IPS-11a (cell line): ENCODE data around the gene PRR14L.
"Not testable (repeated sequence)": the region's sequence is repeated elsewhere in the genome, so short reads cannot be mapped to it uniquely, and the experiment has no call there.

Source experiments
- H3K4me3 ChIP-seq: one replicate; pipeline ENCODE4 v1.5.1; 2013; ENCODE audit warnings: low read depth, low read length, control low read depth

Gene PRR14L

GRCh38 chr22:31742115-31742514 lies 7.8 kb downstream of the PRR14L start:
- no peak overlapping the region for H3K4me3 ChIP-seq

DNA sequence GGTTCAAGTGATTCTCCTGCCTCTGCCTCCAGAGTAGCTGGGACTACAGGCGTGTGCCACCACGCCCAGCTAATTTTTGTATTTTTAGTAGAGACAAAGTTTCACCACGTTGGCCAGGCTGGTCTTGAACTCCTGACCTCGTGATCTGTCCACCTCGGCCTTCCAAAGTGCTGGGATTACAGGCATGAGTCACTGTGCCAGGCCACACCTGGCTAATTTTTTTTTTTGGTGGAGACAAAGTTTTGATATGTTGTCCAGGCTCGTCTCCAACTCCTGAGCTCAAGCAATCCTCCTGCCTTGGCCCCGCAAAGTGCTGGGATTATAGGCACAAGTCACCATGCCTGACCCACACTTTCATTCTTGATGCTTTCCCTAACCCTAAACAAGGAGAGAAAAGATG lies 9.6 kb downstream of the PRR14L start:
- not testable (repeated sequence) for H3K4me3 ChIP-seq

DNA sequence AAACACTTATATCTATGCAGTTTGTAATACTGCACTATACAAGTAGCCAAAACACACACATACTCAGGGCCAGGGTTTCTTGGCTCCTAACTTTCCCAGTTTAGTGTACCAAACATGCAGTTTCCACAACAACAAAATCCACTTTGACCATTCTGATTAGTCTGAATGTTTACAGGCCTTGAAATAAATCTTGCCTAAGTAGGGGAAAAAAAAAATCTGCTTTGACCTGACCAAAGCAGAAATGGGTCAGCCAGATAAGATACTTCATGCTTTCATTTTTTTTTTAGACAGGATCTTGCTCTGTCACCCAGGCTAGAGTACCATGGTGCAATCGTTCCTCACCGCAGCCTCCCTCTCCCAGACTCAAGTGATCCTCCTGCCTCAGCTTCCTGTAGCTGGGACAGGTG lies 10.1 kb downstream of the PRR14L start:
- H3K4me3 ChIP-seq, result no peak overlapping the region

DNA sequence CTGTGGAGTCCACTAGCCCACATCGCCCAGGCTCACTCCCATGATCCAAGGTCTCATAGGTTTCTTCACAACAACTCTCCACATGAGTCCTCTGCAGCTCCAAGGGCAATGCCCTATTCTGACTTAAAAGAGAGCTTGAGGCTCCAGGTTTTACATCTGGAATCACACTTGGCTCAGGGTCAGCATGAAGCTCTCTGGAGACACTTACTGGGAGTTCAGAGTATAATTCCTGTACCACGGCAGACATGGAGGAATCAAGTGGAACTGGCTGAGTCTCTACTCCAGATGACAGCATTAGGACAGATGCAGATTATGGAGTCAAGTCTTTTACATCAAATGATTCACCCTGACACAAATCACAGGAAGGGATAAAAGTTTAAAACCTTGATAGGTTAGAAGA lies 11.4 kb downstream of the PRR14L start:
- H3K4me3 ChIP-seq, result no peak overlapping the region

GRCh38 chr22:31737932-31738331 lies 12.0 kb downstream of the PRR14L start:
- H3K4me3 ChIP-seq, result no peak overlapping the region

- no peak overlapping the region for H3K4me3 ChIP-seq
Observed at GRCh38 chr22:31736458-31736857, 13.5 kb downstream of the PRR14L start.

GRCh38 chr22:31734512-31734911 lies 15.4 kb downstream of the PRR14L start:
- H3K4me3 ChIP-seq, result no peak overlapping the region

DNA sequence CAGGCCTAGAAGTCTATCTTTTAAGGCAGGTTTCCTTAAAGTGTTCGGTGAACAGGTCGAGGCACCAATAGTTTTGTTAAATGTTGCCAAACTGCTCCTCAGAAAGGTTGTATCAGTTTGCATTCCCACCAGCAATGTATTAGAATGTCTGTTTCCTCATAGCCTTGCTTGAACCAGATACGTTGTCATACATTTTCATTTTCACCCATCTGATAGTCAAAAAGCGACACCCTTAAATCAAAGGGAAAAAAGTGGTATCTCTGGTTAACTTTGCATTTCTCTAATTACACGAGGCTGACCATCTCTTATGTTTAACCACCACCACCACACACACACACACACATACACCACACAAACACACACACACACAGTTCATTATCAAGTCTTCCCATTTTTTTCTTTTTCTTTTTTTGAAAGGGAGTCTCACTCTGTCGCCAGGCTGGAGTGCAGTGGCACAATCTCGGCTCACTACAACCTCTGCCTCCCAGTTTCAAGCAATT lies 16.3 kb downstream of the PRR14L start:
- no peak overlapping the region for H3K4me3 ChIP-seq

DNA sequence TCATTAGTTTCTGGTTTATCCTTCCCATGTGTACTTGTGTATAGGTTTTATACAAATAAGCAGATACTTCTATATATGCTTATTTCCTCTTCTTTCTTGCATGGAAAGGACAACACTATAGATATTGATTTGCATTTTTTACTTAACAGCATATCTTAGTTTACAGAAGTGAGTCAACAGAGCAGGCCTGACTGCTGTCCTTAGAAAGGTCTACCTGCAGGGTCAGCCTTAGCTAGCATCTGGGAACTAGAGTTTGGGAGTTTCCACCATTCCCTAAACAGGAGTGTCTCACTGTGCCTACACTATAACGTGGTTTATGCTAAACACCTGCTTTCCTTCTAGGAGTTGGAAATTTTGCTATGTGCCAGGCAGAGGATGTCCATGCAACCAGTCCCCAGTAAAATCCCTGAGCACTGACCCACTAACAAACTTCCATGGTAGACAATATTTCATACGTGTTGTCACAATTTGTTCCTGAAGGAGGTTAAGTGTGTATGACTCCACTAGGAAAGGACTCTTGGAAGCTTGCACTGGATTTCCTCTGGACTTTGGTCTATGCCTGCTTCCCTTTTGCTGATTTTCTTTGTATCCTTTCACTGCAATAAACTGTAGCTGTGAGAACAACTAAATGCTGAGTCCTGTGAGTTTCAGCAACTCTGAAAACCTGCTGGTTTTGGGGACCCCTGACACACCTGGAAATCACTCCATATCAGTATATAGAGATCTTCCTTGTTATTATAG lies 17.7 kb downstream of the PRR14L start:
- H3K4me3 ChIP-seq, result no peak overlapping the region

DNA sequence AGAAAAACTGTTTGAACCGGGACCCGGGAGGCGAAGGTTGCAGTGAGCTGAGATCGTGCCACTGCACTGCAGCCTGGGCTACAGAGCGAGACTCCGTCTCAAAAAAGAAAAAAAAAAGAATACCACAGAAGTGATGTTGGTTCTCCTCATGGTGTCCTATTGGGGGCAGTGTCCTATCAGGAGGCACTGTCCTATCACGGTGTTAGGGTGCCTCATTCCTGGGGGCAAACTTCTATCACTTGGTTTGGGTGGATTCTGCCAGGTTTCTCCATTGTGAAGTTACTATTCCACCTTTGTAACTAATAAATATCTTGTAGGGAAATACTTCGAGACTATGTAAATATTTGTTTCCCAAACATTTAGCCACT lies 19.6 kb downstream of the PRR14L start:
- H3K4me3 ChIP-seq, result no peak overlapping the region

DNA sequence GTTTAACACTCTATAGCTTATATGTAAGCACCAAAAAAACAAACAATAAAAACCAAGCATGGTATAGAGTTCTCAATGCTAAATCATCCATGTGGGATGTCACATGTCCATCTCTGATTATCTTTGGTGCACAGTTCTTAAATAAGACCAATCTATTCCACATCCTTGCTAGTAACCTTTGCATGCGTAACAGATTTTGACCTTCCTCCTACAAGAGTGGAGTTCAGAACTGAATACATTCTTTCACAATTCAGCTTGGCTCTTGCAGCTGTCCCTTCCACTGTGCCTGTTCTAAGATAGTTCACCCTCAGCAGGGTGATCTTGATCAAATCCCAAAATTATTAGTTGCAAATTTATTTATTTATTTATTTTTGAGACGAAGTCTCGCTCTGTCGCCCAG lies 21.1 kb downstream of the PRR14L start:
- H3K4me3 ChIP-seq, result no peak overlapping the region

GRCh38 chr22:31726692-31727091 lies 23.2 kb downstream of the PRR14L start:
- no peak overlapping the region for H3K4me3 ChIP-seq

DNA sequence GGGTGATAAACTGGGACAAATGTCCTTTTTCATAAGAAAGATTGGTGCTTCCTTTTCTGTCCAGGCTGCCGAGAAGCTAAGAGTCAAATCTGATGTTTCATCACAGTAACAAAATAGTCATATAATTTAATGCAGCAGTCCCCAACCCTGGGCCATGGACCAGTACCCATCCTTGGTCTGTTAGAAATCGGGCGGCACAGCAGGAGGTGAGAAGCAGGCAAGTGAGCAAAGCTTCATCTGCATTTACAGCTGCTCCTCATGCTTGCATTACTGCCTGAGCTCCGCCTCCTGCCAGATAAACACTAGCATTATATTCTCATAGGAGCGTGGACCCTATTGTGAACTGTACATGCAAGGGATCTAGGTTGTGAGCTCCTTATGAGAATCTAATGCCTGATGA lies 26.2 kb downstream of the PRR14L start:
- no peak overlapping the region for H3K4me3 ChIP-seq

- no peak overlapping the region for H3K4me3 ChIP-seq
Observed at GRCh38 chr22:31719850-31720471, 30.0 kb downstream of the PRR14L start.

DNA sequence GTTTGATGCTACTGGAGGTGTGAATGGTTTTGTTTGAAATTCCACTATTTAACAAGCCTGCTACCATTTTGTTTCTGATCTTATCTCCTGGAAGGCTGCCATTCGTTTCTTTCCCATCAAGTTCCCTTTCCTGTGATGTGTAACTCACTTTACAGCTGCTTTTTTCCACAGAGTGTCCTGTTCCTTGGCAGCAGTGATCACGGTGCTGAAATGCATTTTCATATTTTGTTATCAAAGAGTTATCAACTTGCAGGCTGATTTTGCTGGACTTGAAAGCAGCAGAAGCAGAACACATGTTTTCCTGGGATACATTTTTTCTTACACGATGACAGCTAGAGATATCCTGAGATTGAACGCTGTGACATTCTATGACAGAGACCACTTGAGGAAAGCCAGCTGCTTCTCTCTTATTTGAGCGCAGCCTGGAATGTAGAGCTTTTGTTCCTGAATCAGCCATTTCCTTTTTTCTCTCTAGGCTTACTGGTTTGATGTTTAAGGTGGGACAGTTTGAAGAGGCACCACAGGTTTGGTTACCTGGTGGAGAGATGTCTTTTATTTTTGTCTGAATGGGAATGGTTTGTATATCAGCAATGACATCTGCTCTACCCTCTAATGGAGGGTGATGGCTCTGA lies 34.7 kb downstream of the PRR14L start:
- H3K4me3 ChIP-seq, result no peak overlapping the region

GRCh38 chr22:31711226-31711625 lies 38.7 kb downstream of the PRR14L start:
- not testable (repeated sequence) for H3K4me3 ChIP-seq

- H3K4me3 ChIP-seq, result no peak overlapping the region
Observed at GRCh38 chr22:31707519-31707918, 42.4 kb downstream of the PRR14L start.

DNA sequence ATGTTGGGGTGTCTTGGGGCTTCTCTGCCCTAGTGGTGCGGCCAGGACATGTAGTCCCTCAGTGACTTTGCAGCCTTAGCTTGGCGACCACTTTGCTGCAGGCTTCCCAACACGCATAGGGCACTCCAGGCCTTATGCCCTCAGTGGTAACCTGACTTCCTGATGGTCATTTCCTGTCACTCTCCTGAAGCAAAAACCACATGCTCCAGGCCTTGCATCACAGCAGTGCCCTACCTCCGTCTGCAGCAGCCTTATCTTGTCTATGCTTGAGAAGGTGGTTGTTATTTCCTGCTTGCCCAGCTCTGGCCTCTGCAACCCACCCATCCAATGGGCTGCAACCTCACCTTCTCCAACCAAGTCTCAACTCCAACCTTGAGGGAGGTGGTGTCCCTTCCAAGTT lies 54.5 kb downstream of the PRR14L start:
- H3K4me3 ChIP-seq, result no peak overlapping the region

DNA sequence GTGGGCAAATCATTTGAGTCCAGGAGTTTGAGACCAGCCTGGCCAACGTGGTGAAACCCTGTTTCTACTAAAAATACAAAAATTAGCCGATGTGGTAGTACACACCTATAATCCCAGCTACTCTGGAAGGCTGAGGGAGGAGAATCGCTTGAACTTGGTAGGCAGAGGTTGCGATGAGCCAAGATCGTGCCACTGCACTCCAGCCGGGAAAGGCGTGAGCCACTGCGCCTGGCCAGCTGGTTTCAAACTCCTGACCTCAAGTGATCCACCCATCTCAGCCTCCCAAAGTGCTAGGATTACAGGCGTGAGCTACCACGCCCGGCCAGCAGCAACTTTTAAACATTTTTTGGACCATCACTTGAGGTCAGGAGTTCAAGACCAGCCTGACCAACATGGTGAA lies 55.9 kb downstream of the PRR14L start:
- not testable (repeated sequence) for H3K4me3 ChIP-seq

DNA sequence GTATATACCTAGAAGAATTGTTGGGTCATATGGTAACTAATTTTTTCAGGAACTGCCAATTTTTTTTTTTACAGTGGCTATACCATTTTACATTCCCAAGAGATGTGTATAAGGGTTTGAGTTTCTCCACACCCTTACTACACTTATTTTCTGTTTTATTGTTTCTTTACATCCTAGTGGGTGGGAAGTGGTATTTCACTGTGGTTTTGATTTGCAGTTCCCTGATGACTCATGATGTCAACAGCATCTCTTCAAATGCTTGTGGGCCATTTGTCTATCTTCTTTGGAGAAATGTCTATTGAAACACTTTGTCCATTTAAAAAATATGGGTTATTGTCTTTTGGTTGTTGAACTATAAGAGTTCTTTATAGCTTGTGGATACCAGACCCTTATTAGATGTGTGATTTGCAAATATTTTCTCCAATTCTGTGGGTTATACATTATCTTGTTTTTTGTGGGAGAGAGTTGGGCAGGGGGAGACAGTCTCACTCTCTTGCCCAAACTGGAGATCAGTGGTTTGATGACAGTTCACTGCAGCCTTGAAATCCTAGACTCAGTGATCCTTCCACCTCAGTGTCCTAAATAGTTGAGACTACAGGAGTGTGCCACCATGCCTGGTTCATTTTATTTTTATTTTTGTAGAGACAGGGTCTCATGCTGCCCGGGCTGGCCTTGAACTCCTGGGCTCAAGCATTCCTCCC lies 57.6 kb downstream of the PRR14L start:
- no peak overlapping the region for H3K4me3 ChIP-seq

GRCh38 chr22:31691408-31691807 lies 58.5 kb downstream of the PRR14L start:
- H3K4me3 ChIP-seq, result no peak overlapping the region
